Activated T-helper 1 cell treated with anti-CD3 and anti-CD28 coated beads, Interleukin-2, amount 50 U/mL, for 16 hours (primary cell): Measurements from ENCODE around the gene OPN1SW.

Experiments used
- DNase-seq, 2 donors: peaks; one replicate each; pipeline ENCODE4 v3.0.0-alpha.2; 2020; ENCODE audit warnings: low read depth in 1 of 2, low spot score in 1 of 2

Gene OPN1SW, protein sequence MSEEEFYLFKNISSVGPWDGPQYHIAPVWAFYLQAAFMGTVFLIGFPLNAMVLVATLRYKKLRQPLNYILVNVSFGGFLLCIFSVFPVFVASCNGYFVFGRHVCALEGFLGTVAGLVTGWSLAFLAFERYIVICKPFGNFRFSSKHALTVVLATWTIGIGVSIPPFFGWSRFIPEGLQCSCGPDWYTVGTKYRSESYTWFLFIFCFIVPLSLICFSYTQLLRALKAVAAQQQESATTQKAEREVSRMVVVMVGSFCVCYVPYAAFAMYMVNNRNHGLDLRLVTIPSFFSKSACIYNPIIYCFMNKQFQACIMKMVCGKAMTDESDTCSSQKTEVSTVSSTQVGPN

DNA sequence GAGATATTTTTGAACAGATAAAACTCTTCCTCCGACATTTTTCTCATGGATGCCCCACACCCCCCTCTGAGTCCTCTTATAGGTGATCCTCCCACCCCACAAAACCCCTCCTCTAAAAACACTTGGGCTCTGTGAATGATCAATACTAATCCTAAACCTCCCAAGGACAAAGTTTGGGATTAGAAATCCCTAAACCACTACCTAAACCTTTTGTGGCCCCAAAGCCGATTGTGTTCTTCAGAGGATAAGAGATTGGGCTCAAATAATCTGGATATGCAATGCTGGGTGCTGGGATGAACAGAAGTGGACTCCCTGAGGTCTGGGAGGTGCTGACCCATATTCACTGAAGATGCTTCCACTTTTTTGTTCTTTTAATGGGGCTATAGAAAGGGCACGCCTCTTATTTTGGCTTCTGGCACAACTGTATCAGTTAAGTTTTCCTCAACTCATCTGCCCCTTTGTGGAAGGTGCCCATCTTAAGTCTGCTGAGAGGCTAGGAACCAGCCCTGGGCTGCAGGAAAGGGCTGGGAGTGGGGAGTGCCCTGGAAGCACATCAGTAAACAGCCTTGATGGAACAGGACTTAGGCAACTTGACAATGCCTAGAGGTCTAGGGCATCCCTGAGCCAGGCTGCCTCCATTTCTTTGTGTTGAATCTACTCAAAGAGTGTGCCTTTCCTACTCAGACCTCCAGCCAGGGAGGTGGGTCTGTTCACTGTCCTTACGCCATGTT is at the start of gene OPN1SW:
Gene OPN1SW, minus strand, starts transcription at position 51 of the 731 bp plus-strand sequence. Its CDS starts 13 bp downstream, at position 38.
- no peak for DNase-seq

DNA sequence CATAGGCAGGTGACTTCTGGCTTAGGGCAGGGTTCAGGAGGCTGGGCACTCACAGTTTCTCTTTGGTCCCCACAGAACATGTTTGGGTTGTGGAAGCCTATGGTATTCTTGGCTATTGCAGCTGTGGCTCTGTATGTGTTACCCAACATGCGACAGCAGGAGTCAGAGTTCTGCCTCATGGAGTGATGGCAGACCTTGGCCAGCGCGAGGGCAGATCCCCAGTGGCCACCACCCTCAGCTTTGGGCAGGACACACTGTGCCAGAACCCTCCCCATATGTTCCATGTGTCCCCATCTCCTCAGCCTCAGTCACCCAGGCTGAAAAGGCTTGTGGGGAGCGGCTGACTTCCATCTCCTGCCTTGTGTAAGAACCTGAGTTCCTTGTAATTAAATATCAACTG is 46.1 kb upstream of the OPN1SW start:
- DNase-seq: no peak

DNA sequence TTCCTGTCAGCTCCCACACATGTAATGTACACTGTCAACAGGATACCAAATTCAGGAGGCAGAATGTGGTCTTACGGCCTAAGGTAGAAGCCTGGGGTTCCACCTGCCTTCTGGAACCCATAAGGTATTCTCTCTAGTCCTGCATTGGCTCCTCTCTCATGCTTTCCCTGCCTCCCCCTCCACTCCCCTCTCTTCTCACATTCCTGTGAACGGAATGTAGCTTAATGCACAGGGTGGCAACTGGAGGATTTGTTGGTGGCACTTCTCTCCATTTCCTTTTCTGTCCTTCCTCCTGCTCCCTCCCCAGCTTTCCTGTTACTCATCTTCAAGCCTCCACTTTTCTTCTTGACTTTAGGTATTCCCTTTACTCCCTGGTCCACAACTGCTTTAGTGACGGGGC is 43.1 kb upstream of the OPN1SW start:
- DNase-seq: no peak

DNA sequence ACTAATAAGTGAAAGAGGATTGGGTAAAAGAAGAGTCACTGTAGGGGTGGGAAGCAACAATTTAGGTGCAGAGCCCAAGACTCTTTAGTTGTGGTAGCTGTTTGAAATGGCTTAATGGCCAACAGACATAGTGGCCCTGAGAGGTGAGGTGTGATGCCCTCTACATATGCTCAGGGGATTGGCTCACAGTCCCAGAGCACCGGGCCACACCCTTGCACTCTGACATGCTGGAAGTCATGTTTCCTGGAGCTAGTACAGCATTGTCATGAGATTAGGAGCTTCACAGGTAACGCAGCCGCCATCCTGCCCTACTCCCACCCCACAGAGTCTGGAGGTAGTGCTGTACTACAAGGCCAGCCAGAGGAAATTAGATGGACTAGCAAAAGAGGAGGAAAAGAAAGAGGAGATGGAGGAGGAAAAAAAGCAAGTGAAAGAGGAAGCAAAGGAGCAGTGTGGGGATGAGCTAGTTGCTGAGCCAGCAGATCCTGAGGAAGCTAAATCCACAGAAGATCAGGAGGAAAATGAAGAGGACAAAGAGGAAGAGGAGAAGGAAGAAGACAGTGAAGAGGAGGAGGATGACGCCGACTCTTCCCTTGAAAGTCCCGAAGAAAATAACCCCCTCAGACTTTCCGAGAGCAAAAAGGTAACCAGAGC is 39.8 kb upstream of the OPN1SW start:
- no peak for DNase-seq

DNA sequence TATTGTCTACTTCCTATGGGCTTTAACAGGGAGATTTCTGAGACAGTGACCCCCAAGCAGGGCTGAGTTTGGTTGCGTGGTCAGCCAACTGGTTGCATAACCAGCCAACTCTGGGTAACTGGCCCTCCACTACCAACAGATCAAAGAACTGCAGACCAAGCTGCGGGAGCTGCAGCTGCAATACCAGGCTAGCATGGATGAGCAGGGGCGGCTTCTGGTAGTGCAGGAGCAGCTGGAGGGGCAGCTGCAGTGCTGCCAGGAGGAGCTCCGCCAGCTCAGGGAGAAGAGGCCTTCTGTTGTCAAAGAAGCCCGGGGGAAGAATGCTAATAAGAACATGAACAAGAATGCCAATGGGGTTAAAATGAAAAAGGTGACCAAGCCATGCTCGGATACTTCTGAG is 38.9 kb upstream of the OPN1SW start:
- DNase-seq: no peak

DNA sequence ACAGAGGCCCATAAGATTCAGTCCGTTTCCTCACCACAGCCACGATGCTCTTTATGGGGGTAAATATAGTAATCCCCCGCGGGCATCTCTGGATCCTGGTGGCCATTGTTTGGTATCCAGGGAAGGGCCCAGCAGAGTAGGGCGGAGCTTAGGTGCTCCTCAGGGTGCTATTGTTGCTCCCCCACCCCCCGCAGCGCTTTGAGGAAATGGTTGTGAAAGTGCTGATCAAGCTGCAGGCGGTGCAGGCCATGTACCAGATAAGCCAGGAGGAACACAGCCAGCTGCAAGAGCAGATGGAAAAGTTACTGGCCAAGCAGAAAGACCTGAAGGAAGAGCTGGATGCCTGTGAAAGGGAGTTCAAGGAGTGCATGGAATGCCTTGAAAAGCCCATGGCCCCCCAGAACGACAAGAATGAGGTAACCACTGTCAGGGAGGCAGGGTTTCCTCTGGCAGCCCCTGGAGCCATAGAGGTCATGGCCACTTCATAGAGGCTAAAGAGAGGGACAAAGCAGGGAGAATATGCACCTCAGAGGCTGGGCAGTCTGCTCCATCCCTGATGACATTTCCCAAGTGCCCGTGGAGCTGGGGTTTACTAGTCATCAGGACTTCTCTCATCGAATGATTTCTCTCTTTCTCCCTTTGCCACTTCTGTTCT is 37.0 kb upstream of the OPN1SW start:
- no peak for DNase-seq

DNA sequence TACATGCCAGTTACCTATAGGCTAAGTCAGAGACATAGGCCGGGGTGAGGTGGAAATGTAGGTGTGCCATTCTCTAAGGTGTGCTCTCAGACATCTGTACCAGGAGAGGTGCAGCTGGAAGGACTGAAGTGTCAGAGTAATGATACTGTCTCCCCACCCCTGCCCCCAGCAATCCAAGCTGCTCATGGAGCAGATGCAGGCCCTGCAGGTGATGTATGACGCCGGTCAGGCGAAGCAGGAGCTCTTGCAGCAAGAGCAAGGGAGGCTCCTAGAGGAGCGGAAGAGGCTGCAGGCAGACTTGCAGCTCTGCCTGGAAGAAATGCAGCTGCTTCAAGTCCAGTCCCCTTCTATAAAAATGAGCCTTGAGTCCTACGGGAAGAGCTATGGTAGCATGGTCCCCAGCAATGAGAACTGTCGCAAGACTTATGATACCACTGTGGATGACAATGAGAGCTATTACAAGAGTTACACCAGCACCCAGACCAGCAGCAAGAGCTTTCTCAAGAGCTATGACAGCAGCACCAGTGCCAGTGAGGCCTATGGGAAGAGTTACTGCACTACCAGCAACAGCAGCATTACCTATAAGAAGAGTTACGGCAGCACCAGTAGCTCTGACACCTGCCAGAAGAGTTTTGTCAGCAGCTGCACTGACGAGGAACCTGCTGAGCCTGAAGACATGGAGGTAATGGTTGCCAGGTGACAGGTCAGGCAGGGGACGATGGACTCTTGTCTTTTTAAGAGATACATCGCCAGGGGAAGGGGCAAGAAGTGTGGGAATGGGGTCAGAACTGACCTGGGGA is 36.2 kb upstream of the OPN1SW start:
- no peak for DNase-seq

DNA sequence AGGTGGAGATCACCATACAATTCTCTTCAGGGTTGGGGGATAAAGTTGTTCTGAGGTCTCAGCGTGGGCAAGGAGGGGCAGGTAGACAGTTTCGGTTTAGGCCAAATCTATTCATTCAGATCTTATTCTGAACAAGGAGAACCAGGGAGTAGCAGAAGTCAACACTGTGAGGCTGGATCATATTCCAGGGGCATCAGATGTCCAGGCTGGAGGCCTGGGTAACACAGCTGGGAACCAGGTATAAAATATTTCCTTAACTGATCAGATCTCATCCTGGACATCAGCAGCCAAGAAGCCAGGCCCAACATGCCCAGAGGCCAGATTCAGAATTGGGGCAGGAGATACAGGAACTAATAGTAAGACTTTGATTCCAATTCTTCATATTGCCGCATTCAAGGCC is 35.4 kb upstream of the OPN1SW start:
- no peak for DNase-seq

DNA sequence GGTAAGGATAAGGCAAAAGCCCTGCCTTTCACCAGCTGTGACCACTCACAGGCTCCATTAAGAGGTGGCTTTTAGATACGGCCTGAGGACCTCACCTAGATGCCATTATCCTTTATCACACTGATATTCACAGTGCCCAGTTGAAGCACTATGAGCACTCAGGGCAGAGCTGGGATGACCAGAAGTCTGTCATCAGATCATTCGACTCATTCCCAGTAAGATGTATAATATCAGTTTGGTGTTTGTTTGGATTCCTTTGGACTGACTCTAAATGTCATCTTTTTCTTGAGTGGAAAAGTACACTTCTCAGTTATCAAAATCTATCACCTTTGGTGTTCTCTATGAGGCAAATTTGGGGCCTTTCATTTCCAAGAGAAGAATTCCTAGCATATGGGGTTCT is 34.9 kb upstream of the OPN1SW start:
- no peak for DNase-seq

DNA sequence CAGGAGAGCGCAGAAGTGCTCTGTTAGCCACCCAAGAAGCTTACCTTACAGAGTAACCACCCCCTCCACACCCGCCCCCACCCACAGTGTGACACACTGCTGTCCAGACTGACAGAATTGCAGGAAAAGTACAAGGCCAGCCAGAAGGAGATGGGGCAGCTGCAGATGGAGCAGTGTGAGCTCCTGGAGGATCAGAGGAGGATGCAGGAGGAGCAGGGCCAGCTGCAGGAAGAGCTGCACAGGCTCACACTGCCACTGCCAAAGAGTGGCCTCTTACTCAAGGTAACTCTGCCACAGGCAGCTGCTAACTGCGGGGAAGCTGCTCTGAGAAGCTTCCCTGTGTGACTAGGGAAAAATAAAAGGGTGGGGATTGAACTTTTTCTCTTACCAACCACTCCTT is 33.8 kb upstream of the OPN1SW start:
- DNase-seq: no peak

DNA sequence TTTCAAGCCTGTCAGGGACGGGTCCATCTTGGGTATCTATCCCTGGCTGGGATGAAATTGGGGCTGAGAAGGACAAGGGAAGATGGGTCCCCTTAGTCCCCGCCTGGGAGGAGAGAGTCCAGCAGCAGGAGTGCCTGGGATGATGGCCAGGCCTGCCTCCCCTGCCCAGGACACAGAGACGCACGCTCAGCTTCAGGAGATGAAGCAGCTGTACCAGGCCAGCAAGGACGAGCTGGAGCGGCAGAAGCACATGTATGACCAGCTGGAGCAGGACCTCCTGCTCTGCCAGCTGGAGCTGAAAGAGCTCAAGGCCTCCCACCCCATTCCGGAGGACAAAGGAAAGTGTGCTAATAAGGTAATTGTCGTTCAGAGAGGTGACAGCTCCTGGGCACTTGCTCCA is 31.6 kb upstream of the OPN1SW start:
- DNase-seq: no peak

DNA sequence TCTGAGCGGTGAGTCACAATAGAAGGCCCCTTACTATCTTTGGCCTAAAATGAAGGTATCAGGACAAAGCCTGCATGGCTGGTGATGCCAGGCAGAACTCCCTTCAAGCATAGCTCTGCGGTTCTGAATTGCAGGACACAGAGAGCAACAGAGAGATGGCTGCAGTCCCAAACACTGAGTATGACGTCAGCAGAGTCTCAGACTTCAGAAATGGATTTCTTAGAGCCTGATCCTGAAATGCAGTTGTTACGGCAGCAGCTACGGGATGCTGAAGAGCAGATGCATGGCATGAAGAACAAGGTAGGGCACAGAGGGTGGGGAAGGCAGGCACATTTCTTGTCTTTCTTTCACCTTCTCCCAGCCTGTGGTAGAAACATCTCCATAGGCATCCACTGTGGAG is 29.6 kb upstream of the OPN1SW start:
- no peak for DNase-seq

DNA sequence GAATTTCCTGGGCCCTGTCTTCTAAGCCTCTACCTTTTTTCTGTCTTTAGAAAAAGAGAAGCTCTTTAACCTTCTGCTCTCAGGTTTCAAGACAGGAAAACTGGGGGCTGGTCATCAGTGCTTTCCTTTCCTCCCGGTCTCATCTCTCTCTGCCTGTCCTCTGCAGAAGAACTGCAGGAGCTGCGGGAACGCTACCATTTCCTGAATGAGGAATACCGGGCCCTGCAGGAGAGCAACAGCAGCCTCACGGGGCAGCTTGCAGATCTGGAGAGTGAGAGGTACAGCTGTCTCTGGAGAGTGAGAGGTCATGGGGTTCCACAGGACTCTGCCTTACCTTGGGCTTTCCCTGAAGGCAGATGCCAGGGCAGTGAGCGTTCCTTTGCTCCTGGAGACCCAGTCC is 28.9 kb upstream of the OPN1SW start:
- no peak for DNase-seq

DNA sequence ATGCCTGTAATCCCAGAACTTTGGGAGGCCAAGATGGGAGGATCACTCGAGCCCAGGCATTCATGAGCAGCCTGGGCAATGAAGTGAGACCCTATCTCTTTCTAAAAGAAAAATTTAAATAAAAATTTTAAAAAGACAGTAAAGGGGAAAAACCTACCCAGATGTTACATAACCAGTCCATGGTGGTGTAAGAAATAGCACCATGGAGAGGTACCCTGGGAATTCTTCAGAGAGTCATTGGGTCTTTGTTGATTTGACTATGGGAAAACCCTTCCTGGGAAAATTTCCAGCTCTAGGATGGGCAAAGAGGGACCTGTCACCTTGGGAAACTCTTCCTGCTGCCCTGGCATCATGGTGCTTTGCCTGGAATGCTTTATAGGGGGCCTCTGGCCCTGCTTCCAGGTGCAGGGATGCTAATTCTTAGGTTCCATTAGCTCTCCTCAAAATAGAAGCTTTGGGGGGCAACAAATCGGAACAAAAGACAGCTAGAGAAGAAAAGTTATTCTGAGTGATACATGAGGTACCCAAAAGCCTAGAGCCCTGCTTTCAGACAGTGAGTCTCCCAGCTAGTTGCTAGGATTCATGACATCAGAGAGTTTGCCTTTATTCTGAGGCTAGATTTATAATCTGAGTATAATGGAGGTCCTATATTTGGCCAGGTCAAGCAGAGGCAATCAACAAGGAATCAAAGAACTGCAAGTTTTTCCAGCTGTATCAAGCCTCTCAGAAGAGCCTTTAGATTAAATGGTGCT is 26.2 kb upstream of the OPN1SW start:
- no peak for DNase-seq

DNA sequence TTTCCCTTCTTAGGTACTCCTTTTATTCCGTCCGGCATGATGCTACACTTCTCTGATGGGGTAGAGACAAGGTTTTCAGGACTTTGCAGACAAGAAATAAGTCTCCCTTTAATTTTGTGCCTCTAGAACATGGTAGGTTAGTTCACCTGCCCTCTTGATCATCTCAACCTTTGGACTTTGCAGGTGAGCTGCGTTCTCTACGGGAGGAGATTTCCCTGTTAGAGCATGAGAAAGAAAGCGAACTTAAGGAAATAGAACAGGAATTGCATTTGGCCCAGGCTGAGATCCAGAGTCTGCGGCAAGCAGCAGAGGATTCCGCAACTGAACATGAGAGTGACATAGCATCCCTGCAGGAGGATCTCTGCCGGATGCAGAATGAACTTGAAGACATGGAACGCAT is 25.4 kb upstream of the OPN1SW start:
- no peak for DNase-seq

DNA sequence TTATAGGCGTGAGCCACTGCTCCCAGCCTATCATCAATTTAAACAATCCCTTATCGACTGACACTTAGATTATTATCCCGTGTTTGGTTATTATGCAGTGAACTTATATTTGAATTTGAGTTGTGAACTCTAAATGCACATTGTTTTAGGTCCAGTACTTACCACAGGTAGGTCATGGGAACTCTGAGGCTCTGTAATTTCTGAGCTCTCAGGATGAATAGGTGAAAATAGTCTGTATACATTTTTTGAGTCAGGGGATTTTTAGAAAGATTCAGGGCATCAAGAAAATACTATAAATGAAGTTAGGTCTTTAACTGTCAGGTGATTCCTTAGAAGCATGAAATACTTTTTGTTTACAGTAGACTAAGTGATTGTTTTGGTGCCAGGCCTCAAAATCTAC is 25.0 kb upstream of the OPN1SW start:
- no peak for DNase-seq

DNA sequence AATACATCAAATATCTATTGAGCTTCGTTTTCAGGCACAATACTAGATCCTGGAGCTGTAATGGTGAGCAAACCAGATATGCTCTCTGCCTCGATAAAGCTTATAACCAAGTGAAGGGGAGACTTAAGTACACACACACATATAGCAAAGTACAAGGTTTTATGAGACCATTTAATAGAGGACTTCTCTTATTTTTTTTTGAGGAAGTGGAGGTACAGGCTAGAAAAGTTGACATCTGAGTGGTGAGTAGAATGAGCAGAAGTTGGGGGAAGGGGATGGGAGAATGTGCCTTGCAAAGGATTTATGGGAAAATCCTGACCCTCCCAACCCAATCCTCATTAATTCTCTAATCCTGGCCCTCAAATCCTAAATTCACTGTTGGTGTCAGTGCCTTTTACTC is 23.9 kb upstream of the OPN1SW start:
- DNase-seq: no peak

DNA sequence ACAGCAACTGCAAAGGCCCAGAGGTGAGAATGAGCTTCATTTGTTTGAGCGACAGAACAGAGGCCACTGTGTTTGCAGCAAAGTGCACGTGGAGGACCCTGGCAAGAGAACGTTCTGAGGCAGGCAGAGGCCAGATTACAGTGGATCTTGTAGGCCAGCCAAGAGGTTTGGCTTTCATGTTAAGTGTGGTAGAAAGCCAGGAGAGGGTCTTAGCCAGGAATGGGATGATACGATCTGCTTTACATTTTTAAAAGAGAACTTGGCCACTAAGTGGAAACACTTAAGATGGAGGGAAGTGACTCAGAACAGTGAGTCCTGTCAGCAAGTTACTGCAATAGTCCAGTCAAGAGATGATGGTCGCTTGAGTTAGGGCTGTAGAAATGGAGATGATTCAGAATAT is 20.7 kb upstream of the OPN1SW start:
- no peak for DNase-seq

DNA sequence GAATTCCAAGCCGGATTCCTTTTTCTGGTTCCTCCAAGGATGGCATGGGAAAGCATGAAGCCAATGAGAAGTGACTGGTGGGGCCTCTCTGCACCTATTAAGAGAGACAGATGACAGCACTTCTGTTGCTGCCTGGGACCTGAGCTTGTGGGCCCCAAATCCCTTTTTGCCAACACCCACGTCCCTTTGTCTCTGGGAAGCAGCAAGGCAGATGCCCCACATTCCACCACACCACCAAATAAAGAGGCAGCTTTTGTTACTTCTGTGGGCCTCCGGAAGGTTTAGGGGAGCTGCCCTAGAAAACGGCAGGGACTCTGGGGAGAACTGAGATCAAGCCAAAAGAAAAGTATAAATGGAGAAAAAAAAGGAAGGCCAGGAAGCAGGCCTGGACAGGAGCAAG is 19.5 kb upstream of the OPN1SW start:
- DNase-seq: no peak

DNA sequence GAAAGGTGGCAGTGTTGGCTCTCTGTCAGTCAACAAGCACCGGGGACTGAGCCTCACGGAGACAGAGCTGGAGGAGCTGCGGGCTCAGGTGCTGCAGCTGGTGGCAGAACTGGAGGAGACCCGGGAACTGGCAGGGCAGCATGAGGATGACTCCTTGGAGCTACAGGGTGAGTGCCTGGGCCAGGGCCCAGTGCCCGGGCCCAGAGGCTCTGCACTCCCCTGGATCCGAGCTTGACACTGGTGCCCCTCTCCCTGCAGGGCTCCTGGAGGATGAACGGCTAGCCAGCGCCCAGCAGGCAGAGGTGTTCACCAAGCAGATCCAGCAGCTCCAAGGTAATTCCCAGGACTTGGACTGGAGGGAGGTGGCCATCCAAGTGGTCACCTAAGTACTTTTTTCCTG is 18.8 kb upstream of the OPN1SW start:
- DNase-seq: no peak
